B cell (primary cell): ENCODE data around the gene CREBBP. TPM values are rescaled to one million over a fixed set of nuclear protein-coding genes. Genes with fewer than 3 reads are reported as not detected.

Source experiments
- ATAC-seq: fragments of 200-7000 bp; cut with Tn5 transposase; one replicate; pipeline ENCODE4 v1.10.0; 2021; ENCODE audit warnings: low read depth, mild to moderate bottlenecking, moderate number of reproducible peaks, moderate library complexity
- CTCF ChIA-PET: fragments of 350-600 bp; sonication (Branson Sonifier 250); formaldehyde crosslinking; loops from one replicate; lab custom pipeline; 2021; ENCODE audit warnings: antibody characterized with exemption, inconsistent platforms; lab: Charles Lee
- POLR2A ChIA-PET: fragments of 350-600 bp; sonication (Branson Sonifier 250); formaldehyde crosslinking; loops from one replicate; lab custom pipeline; 2021; ENCODE audit warnings: antibody characterized with exemption; lab: Charles Lee
- DNase-seq: peaks from one replicate; pipeline ENCODE4 v3.0.0; 2013
- H2AFZ ChIP-seq: 2 replicates; pipeline ENCODE4 v1.6.1; 2012; ENCODE audit warnings: mild to moderate bottlenecking, low read depth, low read length; ENCODE audit not compliant: insufficient read depth, poor library complexity, severe bottlenecking
- H3K27ac ChIP-seq, 2 donors: 1 replicate in 1 of 2; 2 replicates in 1 of 2; pipeline ENCODE4 v1.5.1; 2012 to 2013; ENCODE audit warnings: low read length in 2 of 2, mild to moderate bottlenecking in 2 of 2, moderate library complexity in 1 of 2
- H3K27me3 ChIP-seq, 4 experiments: fragments of 200-600 bp in 1 of 4; sonication (generic) in 1 of 4; replicated peaks in 1 of 4; 1 replicate in 2 of 4; 2 replicates in 2 of 4; pipeline versions ENCODE4 v1.6.1 to v1.7.0; 2013 to 2016; ENCODE audit warnings: low read length in 3 of 4, mild to moderate bottlenecking in 2 of 4, mixed read lengths in 1 of 4, moderate library complexity in 1 of 4; ENCODE audit not compliant: insufficient read depth in 4 of 4, control insufficient read depth in 3 of 4; ENCODE audit errors: control extremely low read depth in 1 of 4
- H3K36me3 ChIP-seq, 2 experiments: replicated peaks in 1 of 2; 1 replicate in 1 of 2; 2 replicates in 1 of 2; pipeline versions ENCODE4 v1.6.1 to v1.7.1; 2013; ENCODE audit warnings: low read length in 1 of 2; ENCODE audit not compliant: insufficient read depth in 2 of 2, control insufficient read depth in 1 of 2; ENCODE audit errors: control extremely low read depth in 1 of 2, extremely low read depth in 1 of 2
- H3K4me1 ChIP-seq, 2 donors: fragments of 200-600 bp in 1 of 2; sonication (generic) in 1 of 2; 1 replicate in 1 of 2; 2 replicates in 1 of 2; pipeline versions ENCODE4 v1.5.1 to v1.6.1; 2013 to 2017; ENCODE audit warnings: low read length in 2 of 2; ENCODE audit not compliant: control insufficient read depth in 2 of 2, insufficient read depth in 2 of 2
- H3K4me2 ChIP-seq: replicated peaks from 2 replicates; pipeline ENCODE3; 2012; ENCODE audit warnings: mild to moderate bottlenecking, low read depth, low read length; ENCODE audit not compliant: poor library complexity, severe bottlenecking
- H3K4me3 ChIP-seq, 5 experiments: fragments of 200-600 bp in 1 of 5; sonication (generic) in 1 of 5; 1 replicate in 3 of 5; 2 replicates in 2 of 5; pipeline versions ENCODE4 v1.5.1 to v1.7.0; 2011 to 2016; ENCODE audit warnings: low read length in 4 of 5, mild to moderate bottlenecking in 4 of 5, low read depth in 2 of 5, control low read depth in 1 of 5, moderate library complexity in 1 of 5; ENCODE audit not compliant: insufficient read depth in 1 of 5; ENCODE audit errors: control extremely low read depth in 1 of 5, extremely low read depth in 1 of 5
- H3K79me2 ChIP-seq: fragments of 200-600 bp; sonication (generic); one replicate; pipeline ENCODE4 v1.6.0; 2016; ENCODE audit warnings: low read length; ENCODE audit not compliant: control insufficient read depth, insufficient read depth
- H3K9ac ChIP-seq: fragments of 200-600 bp; sonication (generic); 2 replicates; pipeline ENCODE4 v1.6.1; 2017; ENCODE audit warnings: mild to moderate bottlenecking, low read length, moderate library complexity
- H3K9me3 ChIP-seq, 3 donors: one replicate each; pipeline versions ENCODE4 v1.6.1 to v1.7.1; 2013; ENCODE audit warnings: low read length in 2 of 3; ENCODE audit not compliant: control insufficient read depth in 2 of 3, insufficient read depth in 1 of 3; ENCODE audit errors: control extremely low read depth in 1 of 3
- H4K20me1 ChIP-seq: 2 replicates; pipeline ENCODE4 v1.6.0; 2012; ENCODE audit warnings: mild to moderate bottlenecking, low read length; ENCODE audit not compliant: insufficient read depth, control insufficient read depth, poor library complexity, severe bottlenecking
- H3K27ac Mint-ChIP-seq: one replicate; pipeline ENCODE4 v1.8.0; 2021; ENCODE audit warnings: mixed read lengths
- H3K27me3 Mint-ChIP-seq: one replicate; pipeline ENCODE4 v1.8.0; 2021; ENCODE audit warnings: mixed read lengths
- H3K4me1 Mint-ChIP-seq: one replicate; pipeline ENCODE4 v1.8.0; 2021; ENCODE audit warnings: mixed read lengths
- H3K4me3 Mint-ChIP-seq: one replicate; pipeline ENCODE4 v1.8.0; 2021; ENCODE audit warnings: mixed read lengths
- H3K9me3 Mint-ChIP-seq: one replicate; pipeline ENCODE4 v1.8.0; 2022; ENCODE audit warnings: mixed read lengths; ENCODE audit not compliant: insufficient read depth
- CTCF ChIP-seq: fragments of 200-600 bp; IDR thresholded peaks from one replicate; pipeline ENCODE4 v1.8.0; 2022; ENCODE audit warnings: antibody characterized with exemption, mild to moderate bottlenecking
- EZH2 ChIP-seq: IDR thresholded peaks from 2 replicates; pipeline ENCODE4 v1.6.1; 2012; ENCODE audit warnings: borderline replicate concordance, low read depth, mild to moderate bottlenecking, moderate library complexity, low read length; ENCODE audit not compliant: insufficient read depth, poor library complexity, severe bottlenecking
- WGBS: methylation state at CpG from one replicate; pipeline ENCODE4 v1.1.5; 2013; ENCODE audit warnings: missing lambda C conversion rate; ENCODE audit not compliant: insufficient coverage; 5-methylcytosine and 5-hydroxymethylcytosine counted together
- intact Hi-C: fragments of 100-400 bp; cut with micrococcal nuclease; formaldehyde crosslinking; loops from one replicate; pipeline ENCODE4 v1.10.0; 2022
- polyA plus RNA-seq: library from polyadenylated mRNA; depleted of rRNA; stranded (reverse); fragments of >200 nt; gene quantifications from 2 replicates; pipeline ENCODE4 v1.2.3, GENCODE V29; 2012
- total RNA-seq, 2 donors: library from RNA; stranded (reverse); fragments of 120-200 nt in 1 of 2; gene quantifications; 1 replicate in 1 of 2; 2 replicates in 1 of 2; pipeline versions ENCODE4 v1.2.3 to v1.2.4, GENCODE V29; 2013 to 2022

Gene CREBBP
- total and polyA plus RNA-seq, 2 donors (not counting 1 experiment from before 2014, with no cell fraction given): 27.6 to 206 TPM

- Mint-ChIP-seq H3K9me3 (no peaks in the 10 kb centered on the region), H3K4me1 (no peaks in the 10 kb centered on the region), H3K27me3 (no peaks in the 10 kb centered on the region), H3K4me3 (no peak overlapping the region), H3K27ac (no peak overlapping the region)
- H3K4me3 ChIP-seq: no peak overlapping the region
- no peaks in the 10 kb centered on the region for H3K9me3 ChIP-seq
- no peaks in the 10 kb centered on the region for H3K27me3 ChIP-seq
- ChIA-PET POLR2A (no interaction called here), CTCF (interaction anchor here (0.6 kb wide), 1 partner anchor 22 kb away, joined by 3 read pairs; no protein-coding TSS in a partner anchor)
- no peaks in the 10 kb centered on the region for H3K79me2 ChIP-seq
- H3K4me1 ChIP-seq: no peaks in the 10 kb centered on the region
- no peak overlapping the region for H3K9ac ChIP-seq
- H3K4me2 ChIP-seq: no peak overlapping the region
- ATAC-seq (no peak), DNase-seq (no peak)
- no peak overlapping the region for H2AFZ ChIP-seq
- H3K36me3 ChIP-seq: no peaks in the 10 kb centered on the region
- no peak overlapping the region for H3K27ac ChIP-seq
- H4K20me1 ChIP-seq: no peaks in the 10 kb centered on the region
- intact Hi-C loops: no loop called here
- no peak for TF ChIP-seq CTCF
- TF ChIP-seq EZH2: no peak
- 88% methylated on average over 16 of the region's 18 CpGs for WGBS
Measured at GRCh38 chr16:3909791-3910583, 29.5 kb upstream of the CREBBP start.

GRCh38 chr16:3908951-3909437 lies 28.5 kb upstream of the CREBBP start:
- H3K27ac Mint-ChIP-seq: no peak overlapping the region
- no peak for ATAC-seq

More at GRCh38 chr16:3908951-3909437, 28.5 kb upstream of the CREBBP start:
- H3K27me3 Mint-ChIP-seq: no peaks in the 10 kb centered on the region
- POLR2A ChIA-PET: no interaction called here
- CTCF ChIA-PET: no interaction called here
- H3K4me1 ChIP-seq: no peaks in the 10 kb centered on the region
- H3K27me3 ChIP-seq: no peaks in the 10 kb centered on the region
- H3K9ac ChIP-seq: no peak overlapping the region
- no peaks in the 10 kb centered on the region for H3K9me3 ChIP-seq
- TF ChIP-seq EZH2 (no peak), CTCF (no peak)
- no peaks in the 10 kb centered on the region for H3K4me1 Mint-ChIP-seq
- no peak overlapping the region for H2AFZ ChIP-seq
- H3K79me2 ChIP-seq: no peaks in the 10 kb centered on the region
- no peak overlapping the region for H3K4me3 ChIP-seq
- no peak for DNase-seq
- 83% methylated on average over 17 of the region's 17 CpGs for WGBS
- H3K27ac ChIP-seq: no peak overlapping the region
- no peaks in the 10 kb centered on the region for H4K20me1 ChIP-seq
- no peaks in the 10 kb centered on the region for H3K36me3 ChIP-seq
- no peaks in the 10 kb centered on the region for H3K9me3 Mint-ChIP-seq
- H3K4me3 Mint-ChIP-seq: no peak overlapping the region
- intact Hi-C loops: no loop called here
- no peak overlapping the region for H3K4me2 ChIP-seq
